G401 (cell line): ENCODE results near the gene LARP1. TPM values are rescaled to one million over a fixed set of nuclear protein-coding genes. Genes with fewer than 3 reads are reported as not detected.
"Not testable (repeated sequence)": the region's sequence is repeated elsewhere in the genome, so short reads cannot be mapped to it uniquely, and the experiment has no call there.

Experiments
- DNase-seq: peaks from one replicate; pipeline ENCODE4 v3.0.0-alpha.2; 2015; ENCODE audit warnings: low spot score
- in situ Hi-C: cut with HindIII; loops from 2 replicates; pipeline ENCODE4 v1.10.0; 2016; ENCODE audit warnings: low sequenced_read_pairs, mixed read lengths
- total RNA-seq: library from RNA; depleted of rRNA; stranded (reverse); fragments of >200 nt; shearing (Covaris generic); gene quantifications from 2 replicates; pipeline ENCODE4 v1.2.3, GENCODE V29; 2014

The LARP1 gene
- total RNA-seq, 1 experiment from 2014 or later = 25.3 TPM

DNA sequence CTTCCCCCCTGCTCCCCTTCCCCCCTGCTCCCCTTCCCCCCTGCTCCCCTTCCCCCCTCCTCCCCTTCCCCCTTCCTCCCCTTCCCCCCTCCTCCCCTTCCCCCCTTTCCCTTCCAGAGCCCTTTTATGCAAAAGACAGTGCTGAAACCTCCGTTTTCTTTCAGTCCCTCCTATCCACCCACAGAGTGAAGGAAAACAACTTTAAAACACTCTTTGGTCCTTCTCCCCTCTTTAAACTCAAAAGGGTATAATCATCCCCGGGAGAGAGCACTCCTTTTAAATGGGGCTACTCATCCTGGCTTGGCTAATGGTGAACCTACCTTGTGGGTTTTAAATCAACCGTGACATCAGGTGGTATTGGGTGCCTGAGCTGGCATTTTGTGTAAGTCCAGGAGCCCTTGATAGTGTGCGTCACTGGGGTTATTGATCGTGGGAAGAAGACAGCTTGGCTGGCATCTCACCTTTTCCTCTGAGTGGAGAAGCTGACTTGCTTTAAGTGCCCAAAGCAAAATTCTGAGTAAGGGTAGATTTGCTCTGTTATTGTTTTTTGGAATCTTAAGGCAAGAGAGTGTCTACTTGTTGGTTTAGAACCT lies 2.7 kb downstream of the LARP1 start:
- DNase-seq = no peak
- in situ Hi-C loops = no loop called here

- in situ Hi-C loops = no loop called here
Observed at GRCh38 chr5:154758493-154758892, 3.3 kb downstream of the LARP1 start.

DNA sequence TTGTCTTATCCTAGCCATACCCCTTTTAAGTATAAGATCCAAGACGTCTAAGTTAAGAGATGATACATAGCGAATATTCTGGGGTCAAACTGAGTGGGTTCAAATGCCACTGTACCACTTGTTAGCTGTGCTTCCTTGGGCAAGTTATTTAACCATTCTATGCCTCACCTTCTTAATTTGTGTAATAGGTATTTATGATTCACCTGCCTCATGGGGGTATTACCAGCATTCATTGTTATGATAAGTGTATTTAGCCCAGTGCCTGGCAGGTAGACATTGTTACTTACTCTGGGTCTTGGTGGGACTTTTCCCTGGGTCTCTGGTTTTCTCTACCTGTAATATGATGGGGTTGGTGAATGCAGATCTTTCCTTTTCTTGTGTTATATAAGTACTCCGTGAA lies 3.8 kb downstream of the LARP1 start:
- in situ Hi-C loops = no loop called here
- no peak for DNase-seq

More at GRCh38 chr5:154758493-154758892, 3.3 kb downstream of the LARP1 start:
- no peak for DNase-seq

DNA sequence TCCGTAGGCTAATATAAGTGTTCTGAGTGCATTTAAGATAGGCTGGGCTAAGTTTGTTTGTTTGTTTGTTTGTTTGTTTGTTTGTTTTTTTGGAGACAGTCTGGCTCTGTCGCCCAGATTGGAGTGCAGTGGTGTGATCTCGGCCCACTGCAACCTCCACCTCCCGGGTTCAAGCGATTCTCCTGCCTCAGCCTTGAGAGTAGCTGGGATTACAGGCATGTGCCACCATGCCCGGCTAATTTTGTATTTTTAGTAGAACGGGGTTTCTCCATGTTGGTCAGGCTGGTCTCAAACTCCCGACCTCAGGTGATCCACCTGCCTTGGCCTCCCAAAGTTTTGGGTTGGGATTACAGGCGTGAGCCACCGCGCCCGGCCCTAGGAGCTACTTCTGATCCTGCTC lies 4.7 kb downstream of the LARP1 start:
- DNase-seq, in situ Hi-C loops: not testable (repeated sequence)

DNA sequence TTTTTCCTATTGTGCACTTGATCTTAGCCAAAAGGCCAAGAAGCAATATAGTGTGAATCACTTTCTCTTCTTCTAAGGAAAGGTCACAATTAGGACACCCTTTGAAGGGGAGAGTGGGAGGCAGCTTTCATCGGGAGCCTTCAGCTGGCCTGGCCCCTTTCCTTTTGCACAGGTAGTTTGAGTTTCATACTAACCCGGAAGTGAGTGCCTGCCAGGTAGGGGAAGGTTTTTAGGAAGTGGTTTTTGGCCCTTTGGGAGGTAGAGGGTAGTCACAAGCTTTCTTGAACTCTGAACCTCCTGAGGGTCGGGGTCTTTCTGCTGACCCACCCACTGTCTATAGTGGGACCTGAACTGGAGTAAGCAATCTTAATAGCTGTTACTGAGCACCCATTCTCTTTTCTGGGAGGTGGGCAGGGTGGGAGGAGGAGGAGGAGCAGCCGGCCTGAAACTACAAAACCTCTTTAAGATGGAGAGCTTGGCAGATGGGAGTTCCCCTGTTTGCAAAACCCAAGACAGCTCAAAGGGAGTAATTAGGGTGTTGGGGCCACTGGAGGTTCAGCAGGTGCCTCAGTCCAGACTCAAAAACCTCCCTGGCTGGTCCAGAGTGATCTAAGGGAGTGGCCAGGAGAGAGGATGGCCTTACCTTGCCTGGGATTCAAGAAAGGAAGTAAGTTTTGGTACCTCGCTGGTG lies 6.0 kb downstream of the LARP1 start:
- in situ Hi-C loops = no loop called here
- DNase-seq = no peak

- DNase-seq = peak; percentile 29
- in situ Hi-C loops = no loop called here
Observed at GRCh38 chr5:154762261-154762660, 7.1 kb downstream of the LARP1 start.

DNA sequence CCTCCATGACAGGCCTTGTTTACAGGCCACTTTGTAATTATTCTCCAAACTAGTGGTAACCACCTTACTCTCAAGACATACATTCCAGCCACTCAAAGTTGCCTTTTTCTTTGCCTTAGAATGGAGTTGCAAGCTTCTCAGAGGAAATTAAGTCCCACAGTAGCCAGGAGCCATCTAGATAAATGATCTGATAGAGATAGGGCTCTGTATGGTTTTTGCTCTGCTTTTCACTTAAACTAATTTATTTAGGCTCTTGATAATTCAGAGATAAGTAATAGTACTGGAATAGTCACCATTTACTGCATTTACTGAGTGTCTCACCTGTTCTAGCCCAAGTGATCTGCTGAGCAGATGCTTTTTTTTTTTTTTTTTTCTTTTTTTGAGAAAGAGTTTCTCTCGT lies 7.5 kb downstream of the LARP1 start:
- in situ Hi-C loops = no loop called here
- DNase-seq = no peak

DNA sequence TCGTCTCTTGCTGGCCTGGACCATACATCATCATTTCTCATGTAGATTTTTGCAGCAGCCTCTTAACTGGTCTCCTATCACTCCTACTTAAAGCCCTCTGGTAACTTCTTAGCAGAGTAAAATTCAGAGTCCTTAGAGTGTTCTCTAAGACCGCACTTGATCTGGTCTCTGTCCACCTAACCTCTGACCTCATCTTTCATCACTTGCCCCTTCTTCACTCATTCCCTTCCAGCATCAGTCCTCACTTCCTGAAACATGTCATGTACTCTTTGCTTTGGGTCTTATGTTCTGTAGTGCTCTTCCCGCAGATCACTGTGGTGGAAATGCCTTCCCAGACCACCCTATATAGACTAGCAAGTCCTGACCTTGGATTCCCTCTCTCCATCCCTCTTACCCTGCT lies 9.8 kb downstream of the LARP1 start:
- in situ Hi-C loops = no loop called here
- DNase-seq = no peak

DNA sequence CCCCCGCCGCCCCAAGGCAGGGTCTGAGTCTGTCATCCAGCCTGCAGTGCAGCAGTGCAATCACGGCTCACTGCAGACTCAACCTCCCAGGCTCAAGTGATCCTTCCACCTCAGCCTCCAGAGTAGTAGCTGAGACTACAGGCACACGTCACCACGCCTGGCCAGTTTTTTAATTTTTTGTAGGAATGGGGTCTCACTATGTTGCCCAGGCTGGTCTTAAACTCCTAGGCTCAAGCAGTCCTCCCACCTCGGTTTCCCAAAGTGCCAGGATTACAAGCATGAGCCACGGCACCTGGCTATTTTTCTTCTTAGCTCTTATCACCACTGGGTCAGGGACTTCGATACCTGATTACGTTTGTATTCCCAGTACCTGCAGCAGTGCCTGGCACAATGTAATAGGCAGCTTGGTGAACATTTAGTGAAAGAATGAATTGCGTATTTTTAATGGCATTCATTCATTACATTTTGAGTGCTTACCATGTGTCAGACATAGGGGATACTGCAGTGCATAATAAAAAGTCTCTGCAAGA lies 10.3 kb downstream of the LARP1 start:
- DNase-seq = no peak
- in situ Hi-C loops = no loop called here

GRCh38 chr5:154766558-154767281 lies 11.5 kb downstream of the LARP1 start:
- DNase-seq = no peak
- in situ Hi-C loops = no loop called here

DNA sequence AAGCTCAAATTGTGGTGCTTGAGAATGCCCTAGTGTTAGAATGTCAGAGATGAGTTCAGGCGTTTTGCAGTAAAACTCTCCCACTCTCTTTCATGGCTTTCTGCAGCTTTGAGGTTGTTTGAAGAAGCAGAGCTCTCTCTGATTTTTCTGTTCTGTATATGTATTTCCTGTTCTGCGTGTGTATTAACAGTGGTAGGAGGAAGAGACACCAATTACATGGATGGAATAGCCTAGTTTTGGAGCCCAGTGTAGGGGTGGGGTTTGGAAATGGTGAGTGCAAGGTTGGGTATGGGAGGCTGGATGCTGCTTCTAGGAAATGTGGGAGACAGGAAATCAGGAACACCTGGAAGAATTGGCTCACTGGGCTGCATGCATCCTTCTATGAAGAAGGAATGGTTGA lies 12.4 kb downstream of the LARP1 start:
- DNase-seq = no peak
- in situ Hi-C loops = no loop called here

GRCh38 chr5:154768207-154768606 lies 13.0 kb downstream of the LARP1 start:
- DNase-seq = no peak
- in situ Hi-C loops = no loop called here

- DNase-seq = no peak
- in situ Hi-C loops = no loop called here
Observed at GRCh38 chr5:154770111-154770510, 14.9 kb downstream of the LARP1 start.

- in situ Hi-C loops = no loop called here
- DNase-seq = peak; percentile 48
Observed at GRCh38 chr5:154771383-154771901, 16.3 kb downstream of the LARP1 start.

DNA sequence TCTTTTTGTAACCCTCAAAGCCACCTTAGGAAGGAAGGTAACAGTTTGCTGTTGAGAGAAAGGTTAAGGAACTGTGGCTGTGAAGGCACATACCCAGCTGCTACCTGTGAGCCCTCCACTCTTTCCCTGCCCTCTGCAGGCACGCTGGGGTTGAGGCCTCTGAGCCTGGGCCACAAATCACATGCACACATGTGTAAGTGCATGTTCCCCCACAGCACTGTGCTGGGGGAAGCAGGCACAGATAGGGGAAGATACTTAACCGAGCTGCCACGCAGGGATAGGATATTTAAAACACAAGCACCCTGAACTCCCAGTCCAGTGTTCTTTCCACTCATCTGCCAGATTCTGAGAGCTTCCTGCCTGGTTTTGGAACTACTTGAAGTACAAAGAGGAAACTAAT lies 18.1 kb downstream of the LARP1 start:
- in situ Hi-C loops = no loop called here
- no peak for DNase-seq

GRCh38 chr5:154776167-154776566 lies 21.0 kb downstream of the LARP1 start:
- DNase-seq = no peak
- in situ Hi-C loops = no loop called here

- in situ Hi-C loops = no loop called here
- DNase-seq = peak; percentile 41
Observed at GRCh38 chr5:154778534-154778933, 23.4 kb downstream of the LARP1 start.

DNA sequence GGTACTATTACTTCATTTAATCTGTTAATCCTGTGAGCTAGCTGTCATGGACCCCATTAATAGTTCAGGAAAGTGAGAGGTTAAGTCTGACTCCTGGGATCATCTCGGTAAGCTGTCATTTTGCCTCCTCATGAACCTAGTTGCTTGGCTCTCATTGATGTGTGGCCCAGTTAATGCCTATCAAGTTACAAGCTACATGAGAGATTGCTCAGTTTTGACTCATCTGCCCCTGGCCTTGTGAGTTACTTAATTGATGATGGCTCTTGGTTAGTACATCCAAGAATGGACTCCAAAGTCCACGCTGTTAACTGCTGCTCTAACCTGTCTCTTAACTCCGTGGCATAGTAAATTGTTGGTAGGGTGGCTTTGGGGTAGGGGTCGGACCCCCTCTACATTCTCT lies 23.9 kb downstream of the LARP1 start:
- in situ Hi-C loops = no loop called here
- DNase-seq = no peak

DNA sequence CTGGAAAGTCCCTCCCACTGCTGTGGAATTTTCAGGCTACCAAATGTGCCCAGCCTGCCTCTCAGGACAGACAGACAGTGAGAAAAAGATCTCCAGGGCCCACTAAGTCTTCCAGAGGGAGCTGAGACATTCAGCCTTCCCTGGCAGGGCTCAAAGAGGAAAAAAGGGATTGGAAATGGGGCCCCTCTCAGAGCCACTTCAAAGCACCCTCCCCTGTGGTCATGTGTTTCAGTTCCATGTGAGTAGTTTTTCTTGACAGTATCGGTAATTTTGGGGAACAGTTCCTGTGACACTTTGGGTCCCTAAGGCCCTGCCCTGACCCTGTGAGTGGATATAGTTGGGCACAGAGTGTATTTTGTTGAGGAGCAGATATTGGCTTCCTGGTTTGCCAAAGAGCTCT lies 25.0 kb downstream of the LARP1 start:
- no peak for DNase-seq
- in situ Hi-C loops = no loop called here

- DNase-seq = no peak
- in situ Hi-C loops = no loop called here
Observed at GRCh38 chr5:154782326-154782725, 27.1 kb downstream of the LARP1 start.
